Stimulated activated CD4-positive, alpha-beta T cell treated with anti-CD3 and anti-CD28 coated beads, Interleukin-1b, Interleukin-23, amount 100 ng/mL, for 24 hours (primary cell): ENCODE data around the gene SKA1.
"Not testable (repeated sequence)": the region's sequence is repeated elsewhere in the genome, so short reads cannot be mapped to it uniquely, and the experiment has no call there.

Source experiments
- DNase-seq, 4 experiments: peaks; one replicate each; pipeline ENCODE4 v3.0.0-alpha.2; 2020; ENCODE audit warnings: low read depth in 4 of 4, low spot score in 1 of 4

Gene SKA1

DNA sequence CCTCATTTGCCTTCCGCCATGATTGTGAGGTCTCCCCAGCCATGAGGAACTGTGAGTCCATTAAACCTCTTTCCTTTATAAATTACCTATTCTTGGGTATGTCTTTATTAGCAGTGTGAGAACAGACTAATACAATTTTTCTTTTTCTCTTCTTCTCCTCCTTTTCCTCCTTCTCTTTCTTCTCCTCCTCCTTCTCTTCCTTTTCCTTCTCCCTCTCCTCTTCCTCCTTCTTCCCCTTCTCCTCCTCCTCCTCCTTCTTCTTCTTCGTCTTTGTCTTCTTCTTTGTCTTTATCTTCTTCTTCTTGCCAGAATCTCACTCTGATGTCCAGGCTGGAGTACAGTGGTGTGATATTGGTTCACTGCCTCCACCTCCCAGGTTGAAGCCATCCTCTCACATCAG is 20.2 kb downstream of the SKA1 start:
- no peak for DNase-seq

DNA sequence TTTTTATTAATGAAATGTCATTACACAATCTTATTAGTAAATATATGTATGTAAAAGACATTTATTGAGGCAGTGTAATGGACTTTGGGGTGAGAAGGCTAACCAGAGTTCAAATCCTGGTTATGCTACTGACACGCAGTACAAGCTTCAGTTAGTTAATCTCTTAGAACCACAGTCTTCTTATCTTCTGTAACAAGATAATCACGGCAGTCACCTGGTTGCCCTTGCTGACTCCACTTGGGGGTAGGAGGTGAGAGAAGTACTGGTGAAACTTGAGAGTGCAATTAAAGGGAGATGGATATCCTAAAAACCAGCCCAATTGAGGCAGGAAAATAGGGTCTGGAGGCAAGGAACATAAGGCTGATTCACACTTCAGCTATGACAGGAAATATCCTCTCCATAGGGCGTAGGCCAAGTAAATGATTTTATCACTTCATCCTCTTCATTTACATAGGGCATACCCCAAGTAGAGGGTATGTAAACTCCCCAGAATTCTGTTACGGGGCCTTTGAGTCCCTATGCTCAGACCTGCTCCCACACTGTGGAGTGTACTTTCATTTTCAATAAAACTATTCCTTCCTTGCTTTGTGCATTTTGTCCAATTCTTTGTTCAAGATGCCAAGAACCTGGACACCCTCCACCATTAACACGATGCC is 21.3 kb downstream of the SKA1 start:
- DNase-seq: no peak

DNA sequence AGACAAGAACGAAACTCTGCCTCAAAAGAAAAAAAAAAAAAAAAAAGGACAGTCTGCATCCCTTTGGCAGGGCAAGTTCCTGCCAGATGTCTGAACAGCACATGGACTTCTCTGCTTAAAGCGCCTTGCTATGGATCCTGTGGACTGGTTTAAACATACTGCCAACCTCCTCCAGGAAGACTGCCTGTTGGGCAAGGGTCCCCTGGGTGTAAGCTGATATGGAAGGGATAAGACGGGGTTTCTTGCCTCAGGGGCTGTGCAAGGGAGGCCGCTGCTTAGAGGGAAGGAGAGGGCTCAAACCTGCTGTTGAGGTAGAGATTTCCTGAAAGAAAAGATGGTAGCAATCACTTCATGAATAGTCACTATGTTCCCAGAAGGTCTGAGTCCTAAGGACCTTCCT is 22.2 kb downstream of the SKA1 start:
- no peak for DNase-seq

DNA sequence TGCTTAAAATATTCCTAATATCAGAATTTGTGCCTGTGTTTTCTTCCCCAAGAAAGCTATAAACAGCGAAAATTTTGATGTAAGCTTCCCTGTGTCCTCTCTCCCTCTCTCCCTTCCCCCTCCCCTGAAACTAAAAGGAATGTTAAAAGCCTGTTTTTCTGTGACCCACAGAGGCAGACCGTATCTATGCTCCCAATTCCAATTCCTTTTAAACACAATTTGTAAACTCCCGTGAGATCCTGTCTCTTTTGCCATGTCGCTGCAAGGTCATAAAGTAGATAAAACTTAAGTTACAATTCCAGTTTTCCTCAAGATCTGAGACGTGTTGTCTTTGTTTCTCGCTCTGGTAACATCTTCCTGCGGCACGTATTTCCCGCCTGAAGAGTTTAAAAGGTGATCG is 23.3 kb downstream of the SKA1 start:
- no peak for DNase-seq

DNA sequence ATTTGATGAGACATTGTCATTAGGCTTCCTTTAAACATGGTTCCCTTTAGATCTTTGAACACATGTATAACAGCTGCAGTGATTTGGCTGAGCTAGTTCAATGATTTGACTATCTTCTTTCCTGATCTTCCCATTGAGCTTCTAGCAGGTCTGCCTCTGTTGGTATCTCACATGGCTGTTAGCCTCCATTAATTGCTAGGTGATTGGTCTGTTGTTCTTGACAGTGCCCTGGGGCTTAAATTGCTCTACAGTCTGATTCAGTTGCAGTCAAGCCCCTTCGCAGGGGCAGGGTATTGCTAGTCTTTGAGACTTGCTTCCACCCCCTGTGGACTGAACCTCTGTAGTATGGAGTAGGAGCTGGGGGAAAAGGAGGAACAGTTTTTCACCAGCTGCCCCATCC is 24.1 kb downstream of the SKA1 start:
- no peak for DNase-seq

DNA sequence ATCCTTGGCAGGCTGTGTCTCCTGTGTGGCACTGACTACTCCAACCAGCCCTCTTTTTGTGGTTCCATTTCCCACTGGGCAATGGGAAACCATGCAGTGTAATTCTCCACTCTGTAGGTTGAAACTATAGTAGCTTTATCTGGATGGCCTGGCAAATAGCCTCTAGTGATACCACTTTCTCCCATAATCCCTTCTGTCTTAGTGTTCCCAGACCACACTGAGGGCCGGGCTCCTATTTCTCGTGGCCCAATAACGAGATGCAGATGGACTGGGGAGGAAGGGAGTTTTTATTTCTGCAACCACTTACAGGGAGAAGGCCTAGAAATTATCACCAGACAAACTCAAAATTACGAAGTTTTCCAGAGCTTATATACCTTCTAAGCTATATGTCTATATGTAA is 24.7 kb downstream of the SKA1 start:
- no peak for DNase-seq

DNA sequence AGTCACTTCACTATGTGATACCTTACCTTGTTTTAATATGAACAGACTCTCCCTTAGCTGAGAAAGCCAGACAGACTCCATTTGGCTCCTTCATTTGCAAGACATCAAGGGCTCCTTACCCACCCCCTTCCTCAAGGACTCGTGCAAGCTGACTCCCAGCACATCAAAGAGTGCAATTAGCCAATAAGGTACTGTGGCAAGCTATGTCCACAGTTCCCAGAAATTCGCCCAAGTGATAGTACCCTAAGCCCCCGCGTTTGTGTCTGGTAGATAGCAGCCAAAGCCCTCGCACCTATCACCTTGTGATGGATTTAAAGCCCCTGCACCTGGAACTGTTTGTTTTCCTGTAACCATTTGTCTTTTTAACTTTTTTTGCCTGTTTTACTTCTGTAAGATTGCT is 25.6 kb downstream of the SKA1 start:
- not testable (repeated sequence) for DNase-seq

DNA sequence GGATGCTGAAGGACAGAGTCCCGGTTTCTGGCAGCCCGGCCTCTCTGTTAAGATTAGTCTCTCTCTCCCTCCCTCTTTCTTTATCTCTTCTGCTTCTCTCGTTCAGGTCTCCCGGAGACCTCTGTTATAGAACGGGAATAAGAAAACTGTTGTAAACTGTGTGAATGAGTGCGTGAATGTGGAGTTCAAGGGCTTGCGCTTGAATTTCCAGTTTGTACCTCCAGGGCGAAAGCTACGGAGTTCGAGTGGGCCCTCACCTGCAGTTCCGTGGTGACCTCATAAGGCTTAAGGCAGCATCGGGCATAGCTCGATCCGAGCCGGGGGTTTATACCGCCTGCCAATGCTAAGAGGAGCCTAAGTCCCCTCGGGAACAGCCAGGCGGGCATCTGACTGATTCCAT is 26.4 kb downstream of the SKA1 start:
- DNase-seq: no peak

DNA sequence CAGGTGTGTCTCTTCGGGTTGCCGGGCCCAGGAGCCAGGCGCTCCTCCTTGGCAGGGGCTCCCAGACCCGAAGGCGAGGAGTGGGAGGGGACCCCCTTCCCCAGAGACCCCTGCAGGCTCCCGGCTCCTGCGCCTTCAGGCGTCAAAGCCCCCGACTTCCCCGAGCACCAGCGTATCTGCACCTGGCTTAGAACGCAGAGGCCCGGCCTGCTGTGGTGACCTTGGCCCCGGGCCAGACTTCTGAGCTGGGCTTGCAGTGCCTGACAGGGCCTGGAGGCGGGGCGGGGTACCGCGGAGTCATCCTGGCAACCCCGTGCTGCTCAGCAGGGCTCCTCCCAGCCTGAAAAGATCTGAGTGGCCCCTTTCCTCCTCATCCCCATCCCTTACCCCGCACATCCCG is 27.0 kb downstream of the SKA1 start:
- peak in 1 of 4 experiments; percentile 4 for DNase-seq

DNA sequence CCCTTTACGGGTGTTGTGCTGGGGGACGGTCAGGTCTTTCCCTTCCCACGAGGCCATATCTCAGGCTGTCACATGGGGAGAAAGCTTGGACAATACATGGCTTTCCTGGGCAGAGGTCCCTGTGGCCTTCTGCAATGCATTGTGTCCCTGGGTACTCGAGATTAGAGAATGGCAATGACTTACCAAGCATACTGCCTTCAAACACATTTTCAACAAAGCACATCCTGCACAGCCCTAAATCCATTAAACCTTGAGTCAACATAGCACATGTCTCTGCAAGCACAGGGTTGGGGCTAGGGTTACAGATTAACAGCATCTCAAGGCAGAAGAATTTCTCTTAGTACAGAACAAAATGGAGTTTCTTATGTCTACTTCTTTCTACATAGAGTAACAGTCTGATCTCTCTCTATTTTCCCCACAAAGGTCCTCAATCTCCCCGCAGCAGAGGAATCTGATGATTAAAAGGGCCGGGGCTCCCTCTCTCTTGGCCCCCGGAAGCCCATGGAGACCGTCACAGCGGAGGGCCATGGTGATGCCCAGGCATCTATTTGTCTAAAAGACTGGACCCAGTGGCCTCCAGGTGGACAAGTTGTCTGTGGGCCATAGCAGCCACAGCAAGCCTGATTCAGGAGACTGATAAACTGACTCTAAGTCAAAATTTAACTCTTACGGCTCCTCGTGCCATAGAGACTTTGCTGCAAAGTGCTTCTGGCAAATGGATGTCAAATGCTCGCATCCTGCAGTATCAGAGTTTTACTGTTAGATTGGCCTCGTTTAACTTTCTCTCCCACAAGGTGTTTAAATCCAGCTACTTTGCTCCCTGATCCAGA is 30.1 kb downstream of the SKA1 start:
- not testable (repeated sequence) for DNase-seq

DNA sequence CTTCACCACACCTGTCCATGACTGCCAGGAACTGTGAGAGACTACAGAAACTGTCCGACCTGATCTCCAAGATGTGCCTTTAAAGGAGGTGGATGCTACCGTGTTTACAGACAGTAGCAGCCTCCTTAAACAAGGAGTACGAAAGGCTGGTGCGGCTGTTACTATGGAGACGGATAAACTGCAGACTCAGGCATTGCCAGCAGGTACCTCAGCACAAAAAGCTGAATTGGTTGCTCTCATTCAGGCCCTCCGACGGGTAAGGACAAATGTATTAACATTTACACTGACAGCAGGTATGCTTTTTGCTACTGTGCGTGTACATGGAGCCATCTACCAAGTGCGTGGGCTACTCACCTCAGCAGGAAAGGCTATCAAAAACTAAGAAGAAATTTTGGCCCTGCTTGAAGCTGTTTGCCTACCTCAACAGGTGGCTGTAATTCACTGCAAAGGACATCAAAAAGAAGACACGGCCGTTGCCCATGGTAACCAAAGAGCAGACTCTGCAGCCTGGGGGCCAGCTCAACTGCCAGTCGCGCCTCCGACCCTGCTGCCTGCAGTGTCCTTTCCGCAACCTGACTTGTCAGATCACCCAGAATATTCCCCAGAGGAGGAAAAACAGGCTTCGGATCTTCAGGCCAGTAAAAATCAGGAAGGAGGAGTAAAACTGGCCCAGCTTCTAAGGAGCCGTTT is 30.9 kb downstream of the SKA1 start:
- DNase-seq: no peak

DNA sequence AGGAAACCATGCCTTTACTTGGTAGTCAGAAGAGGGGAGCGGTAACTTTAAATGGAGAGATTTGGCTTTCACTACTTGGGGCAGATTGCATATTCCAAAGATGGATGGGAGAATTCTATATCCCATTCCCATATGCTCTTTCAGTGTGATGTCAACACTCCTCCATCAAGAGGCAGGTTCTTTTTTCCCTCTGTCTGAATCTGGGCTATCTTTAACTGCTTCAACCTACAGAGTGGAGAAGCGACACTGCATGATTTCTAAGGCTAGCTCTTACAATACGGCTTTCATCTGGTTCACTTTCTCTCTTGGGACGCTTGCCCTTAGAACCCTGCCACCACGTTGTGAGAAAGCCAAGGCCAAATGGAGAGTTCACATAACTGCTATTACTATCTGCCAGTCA is 34.4 kb downstream of the SKA1 start:
- no peak for DNase-seq

DNA sequence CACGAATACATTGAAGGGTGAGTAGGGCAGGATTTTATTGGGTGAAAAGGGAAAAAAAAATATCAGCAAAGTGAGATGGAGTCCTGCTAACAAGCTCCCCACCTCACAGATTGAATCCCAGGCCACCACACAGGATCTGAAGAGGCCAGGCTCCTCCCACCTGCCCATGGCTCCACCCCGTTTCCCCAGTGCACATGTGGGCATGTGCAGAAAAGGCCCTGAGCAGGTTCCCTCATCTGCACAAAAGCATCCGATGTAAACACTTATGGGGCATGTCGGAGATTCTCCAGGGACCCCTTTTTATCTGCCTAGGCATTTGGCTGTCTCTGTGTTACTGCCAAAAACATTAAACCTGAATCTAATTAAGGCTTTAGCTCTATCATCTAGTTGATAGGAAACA is 35.2 kb downstream of the SKA1 start:
- no peak for DNase-seq

DNA sequence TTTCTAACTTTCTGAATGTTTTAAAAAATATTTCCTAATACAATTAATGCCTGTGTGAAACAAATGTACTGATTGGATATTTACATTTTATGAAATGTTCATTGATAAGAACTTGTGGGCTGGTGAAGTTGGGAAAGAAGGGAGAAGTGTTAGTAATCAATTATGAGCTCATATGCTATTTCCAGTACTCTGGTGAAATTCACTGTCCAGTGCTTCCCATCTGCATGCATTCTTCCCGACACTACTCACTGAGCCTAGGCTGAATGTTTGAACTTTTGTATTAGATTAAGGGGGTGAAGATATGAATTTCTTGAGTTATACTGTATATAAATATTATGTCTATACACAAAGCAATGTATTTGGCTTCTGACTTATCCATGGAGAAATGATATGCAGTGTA is 36.0 kb downstream of the SKA1 start:
- no peak for DNase-seq

DNA sequence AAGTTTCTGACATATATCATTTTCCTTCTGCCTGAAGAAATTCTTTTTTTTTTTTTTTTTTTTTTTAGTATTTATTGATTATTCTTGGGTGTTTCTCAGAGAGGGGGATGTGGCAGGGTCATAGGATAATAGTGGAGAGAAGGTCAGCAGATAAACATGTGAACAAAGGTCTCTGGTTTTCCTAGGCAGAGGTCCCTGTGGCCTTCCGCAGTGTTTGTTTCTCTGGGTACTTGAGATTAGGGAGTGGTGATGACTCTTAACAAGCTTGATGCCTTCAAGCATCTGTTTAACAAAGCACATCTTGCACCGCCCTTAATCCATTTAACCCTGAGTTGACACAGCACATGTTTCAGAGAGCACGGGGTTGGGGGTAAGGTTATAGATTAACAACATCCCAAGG is 42.0 kb downstream of the SKA1 start:
- DNase-seq: not testable (repeated sequence)

DNA sequence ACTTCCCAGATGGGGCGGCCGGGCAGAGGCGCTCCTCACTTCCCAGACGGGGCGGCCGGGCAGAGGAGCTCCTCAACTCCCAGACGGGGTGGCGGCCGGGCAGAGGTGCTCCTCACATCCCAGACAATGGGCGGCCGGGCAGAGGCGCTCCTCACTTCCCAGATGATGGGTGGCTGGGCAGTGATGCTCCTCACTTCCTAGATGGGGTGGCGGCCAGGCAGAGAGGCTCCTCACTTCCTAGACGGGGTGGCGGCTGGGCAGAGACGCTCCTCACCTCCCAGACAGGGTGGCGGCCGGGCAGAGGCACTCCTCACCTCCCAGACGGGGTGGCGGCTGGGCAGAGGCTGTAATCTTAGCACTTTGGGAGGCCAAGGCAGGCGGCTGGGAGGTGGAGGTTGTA is 42.9 kb downstream of the SKA1 start:
- DNase-seq: not testable (repeated sequence)

DNA sequence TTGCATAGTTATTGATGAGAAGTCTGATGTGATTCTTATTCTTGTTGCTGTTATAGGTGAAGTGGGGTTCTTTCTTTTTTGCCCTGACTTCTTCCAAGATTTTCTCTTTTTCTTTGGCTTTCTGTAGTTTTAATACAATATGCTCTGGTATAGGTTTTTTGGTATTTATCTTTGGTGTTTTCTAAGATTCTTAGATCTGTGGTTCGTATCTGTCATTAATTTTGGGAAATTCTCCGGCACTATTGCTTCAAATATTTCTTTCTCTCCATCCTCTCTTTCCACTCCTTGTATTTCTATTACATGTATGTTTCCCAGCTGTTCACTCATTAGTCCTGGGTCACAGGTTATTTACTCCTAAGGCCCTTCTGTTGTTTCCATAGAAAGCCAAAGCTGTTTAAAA is 43.8 kb downstream of the SKA1 start:
- DNase-seq: no peak

DNA sequence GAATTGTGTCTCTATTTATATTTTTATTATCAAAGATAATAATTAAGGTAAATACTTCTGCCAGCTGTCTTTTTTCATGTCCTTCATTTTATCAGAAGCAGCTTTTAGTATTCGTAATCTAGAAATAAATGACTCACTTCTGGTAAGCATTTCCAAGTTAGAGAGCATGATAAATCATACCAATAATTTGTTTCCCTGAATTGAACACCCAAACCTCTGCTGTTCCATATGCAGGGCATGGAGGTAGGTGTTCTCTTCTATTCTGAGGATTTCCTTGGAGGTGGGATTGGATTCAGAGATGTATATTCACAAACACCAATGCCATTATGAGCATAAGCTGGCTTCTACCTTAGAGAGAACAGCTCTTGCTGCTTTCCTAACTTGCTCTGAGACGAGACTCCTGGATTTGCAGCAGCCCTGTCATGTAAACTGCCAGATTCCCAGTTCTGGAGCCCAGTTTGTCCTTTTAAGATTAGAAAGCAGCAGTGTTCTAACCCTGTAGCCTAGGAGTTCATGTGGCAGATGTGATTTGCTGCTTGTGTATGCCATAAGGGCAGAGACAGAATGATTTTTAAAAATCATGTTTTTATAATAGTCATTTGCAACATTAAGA is 47.5 kb downstream of the SKA1 start:
- no peak for DNase-seq

DNA sequence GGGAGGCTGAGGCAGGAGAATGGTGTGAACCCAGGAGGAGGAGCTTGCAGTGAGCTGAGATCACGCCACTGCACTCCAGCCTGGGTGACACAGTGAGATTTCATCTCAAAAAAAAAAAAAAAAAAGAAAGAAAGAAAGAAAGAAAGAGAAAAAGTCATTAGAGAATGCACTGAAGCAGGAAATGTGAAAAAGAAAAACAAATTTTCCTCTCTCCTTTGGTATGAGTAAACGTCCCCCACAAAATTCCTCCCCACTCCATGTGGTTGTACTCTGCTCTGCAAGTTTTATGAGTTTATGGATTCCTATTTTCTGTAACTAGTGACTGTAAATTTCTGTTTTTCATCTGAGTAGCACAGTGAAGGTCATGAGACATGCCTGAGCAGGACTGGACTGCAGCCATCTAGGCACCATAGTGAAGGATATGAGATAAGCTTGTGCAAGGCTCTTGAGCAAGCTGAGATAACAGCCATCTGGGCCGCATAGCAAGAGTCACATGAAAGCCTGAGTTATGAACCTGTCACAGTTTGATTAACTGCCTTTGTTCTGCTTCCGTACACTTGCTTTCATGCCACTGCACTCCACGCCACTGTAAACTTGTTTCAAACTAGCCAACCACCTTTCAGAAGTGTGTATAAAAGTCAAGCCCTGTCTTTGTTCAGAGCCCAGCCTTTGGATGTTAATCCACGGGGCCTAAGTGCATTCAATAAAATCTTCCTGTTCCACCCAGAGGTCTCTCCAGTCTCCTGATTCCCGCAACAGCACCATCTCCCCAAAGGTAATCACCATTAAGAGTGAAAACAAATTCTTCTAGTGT is 50.2 kb downstream of the SKA1 start:
- no peak for DNase-seq

DNA sequence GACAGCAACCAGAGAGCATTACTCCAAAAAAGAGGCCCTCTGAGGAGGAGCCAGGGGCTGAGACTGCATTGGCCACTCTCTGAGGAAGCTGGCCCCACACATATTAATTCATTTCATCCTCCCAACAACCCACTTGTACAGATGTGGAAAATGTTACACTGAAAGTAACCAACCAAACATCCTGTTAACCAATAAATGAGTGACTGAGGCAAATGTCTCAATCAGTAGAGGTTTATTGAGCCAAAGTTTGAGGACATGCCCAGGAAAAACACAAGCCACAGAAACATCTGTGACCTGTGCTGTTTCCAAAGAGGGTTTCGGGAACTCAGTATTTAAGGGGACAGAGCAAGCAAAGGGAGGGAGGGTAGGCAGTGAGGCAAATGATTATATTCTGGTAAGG is 53.0 kb downstream of the SKA1 start:
- no peak for DNase-seq
